ENCODE data around the gene TMPRSS6. TPM values are rescaled to one million over a fixed set of nuclear protein-coding genes. Genes with fewer than 3 reads are reported as not detected.

TMPRSS6 gene
- total and polyA plus RNA-seq, 3 donors from 2014 or later: 1.5 to 4.0 (median 3.4) TPM

- H3K27me3 ChIP-seq: no peaks in the 10 kb centered on the region
- TF ChIP-seq POLR2A (IDR thresholded peaks at IDR 0.05) (no peak), CTCF (IDR thresholded peaks at IDR 0.05) (no peak)
- WGBS, 2 donors: 70 to 78% methylated on average over 2 to 13 of the region's 13 CpGs
These were observed 12.2 kb downstream of the TMPRSS6 start for GRCh38 chr22:37097346-37097745.

GRCh38 chr22:37095113-37095512 lies 14.4 kb downstream of the TMPRSS6 start:
- Histone ChIP-seq H3K9me3 (no peaks in the 10 kb centered on the region), H3K4me3 (no peak overlapping the region), H3K4me1 (no peaks in the 10 kb centered on the region), H3K27ac (no peak overlapping the region), H3K27me3 (no peaks in the 10 kb centered on the region), H3K36me3 (ENCODE audit: low read depth, missing control alignments) (no peaks in the 10 kb centered on the region)
- no peak for DNase-seq
- WGBS, 2 donors: 78 to 87% methylated on average over 11 of the region's 11 CpGs
- intact Hi-C loops (cut with DNase I; ENCODE audit: low total_unique reads): no loop called here
- TF ChIP-seq CTCF (IDR thresholded peaks at IDR 0.05): no peak
- TF ChIP-seq POLR2A (IDR thresholded peaks at IDR 0.05): no peak

More at GRCh38 chr22:37097346-37097745, 12.2 kb downstream of the TMPRSS6 start:
- DNase-seq: no peak
- intact Hi-C loops (cut with DNase I; ENCODE audit: low total_unique reads): no loop called here
- no peaks in the 10 kb centered on the region for H3K4me1 ChIP-seq
- H3K9me3 ChIP-seq: no peaks in the 10 kb centered on the region
- no peak overlapping the region for H3K27ac ChIP-seq
- no peak overlapping the region for H3K4me3 ChIP-seq
- H3K36me3 ChIP-seq (ENCODE audit: low read depth, missing control alignments): no peaks in the 10 kb centered on the region

GRCh38 chr22:37094239-37094638 lies 15.3 kb downstream of the TMPRSS6 start:
- DNase-seq: no peak
- Histone ChIP-seq H3K27me3 (no peaks in the 10 kb centered on the region), H3K27ac (no peak overlapping the region), H3K4me3 (no peak overlapping the region), H3K9me3 (no peaks in the 10 kb centered on the region), H3K4me1 (no peaks in the 10 kb centered on the region), H3K36me3 (ENCODE audit: low read depth, missing control alignments) (no peaks in the 10 kb centered on the region)
- intact Hi-C loops (cut with DNase I; ENCODE audit: low total_unique reads): no loop called here
- 77 to 85% methylated on average over 1 of the region's 1 CpG for WGBS, 2 donors
- TF ChIP-seq POLR2A (IDR thresholded peaks at IDR 0.05) (no peak), CTCF (IDR thresholded peaks at IDR 0.05) (no peak)

GRCh38 chr22:37092997-37093396 lies 16.5 kb downstream of the TMPRSS6 start:
- H3K27me3 ChIP-seq: no peaks in the 10 kb centered on the region

More at GRCh38 chr22:37092997-37093396, 16.5 kb downstream of the TMPRSS6 start:
- H3K4me1 ChIP-seq: no peaks in the 10 kb centered on the region
- no peaks in the 10 kb centered on the region for H3K36me3 ChIP-seq (ENCODE audit: low read depth, missing control alignments)
- no peak overlapping the region for H3K27ac ChIP-seq
- H3K4me3 ChIP-seq: no peak overlapping the region
- WGBS, 2 donors: 59 to 66% methylated on average over 6 of the region's 6 CpGs
- intact Hi-C loops (cut with DNase I; ENCODE audit: low total_unique reads): no loop called here
- no peaks in the 10 kb centered on the region for H3K9me3 ChIP-seq
- no peak for DNase-seq
- no peak for TF ChIP-seq CTCF (IDR thresholded peaks at IDR 0.05)

All from testis (tissue), 3 donors.